ENCODE measurements around the gene FHIT.

FHIT gene

DNA sequence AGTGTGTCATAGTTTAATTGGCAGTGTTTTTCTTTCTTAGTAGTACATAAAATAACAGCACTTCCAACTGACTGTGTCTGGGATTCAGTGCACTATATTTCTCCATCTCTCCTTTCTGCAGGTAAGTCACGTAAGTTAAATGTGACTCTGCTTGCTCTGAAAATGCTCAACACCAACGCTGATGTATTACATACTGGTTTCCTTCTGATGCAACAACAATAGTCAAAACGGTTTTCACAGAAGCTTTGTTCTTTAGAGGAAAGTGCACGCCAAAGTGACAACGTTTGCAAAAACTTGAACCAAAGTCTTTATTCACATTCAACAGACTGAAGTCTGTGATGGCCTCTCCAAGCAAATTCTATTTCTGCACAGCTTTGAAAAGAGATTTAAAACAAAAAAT lies 1494.3 kb downstream of the FHIT start:
- in situ Hi-C loops (cut with MboI; ENCODE audit: low sequenced_read_pairs, unreplicated experiment): no loop called here
- DNase-seq (ENCODE audit: low spot score): no peak
- no peak for TF ChIP-seq CTCF (IDR thresholded peaks at IDR 0.05; ENCODE audit: borderline replicate concordance, control extremely low read depth, extremely low read depth, insufficient read depth, missing control alignments)

DNA sequence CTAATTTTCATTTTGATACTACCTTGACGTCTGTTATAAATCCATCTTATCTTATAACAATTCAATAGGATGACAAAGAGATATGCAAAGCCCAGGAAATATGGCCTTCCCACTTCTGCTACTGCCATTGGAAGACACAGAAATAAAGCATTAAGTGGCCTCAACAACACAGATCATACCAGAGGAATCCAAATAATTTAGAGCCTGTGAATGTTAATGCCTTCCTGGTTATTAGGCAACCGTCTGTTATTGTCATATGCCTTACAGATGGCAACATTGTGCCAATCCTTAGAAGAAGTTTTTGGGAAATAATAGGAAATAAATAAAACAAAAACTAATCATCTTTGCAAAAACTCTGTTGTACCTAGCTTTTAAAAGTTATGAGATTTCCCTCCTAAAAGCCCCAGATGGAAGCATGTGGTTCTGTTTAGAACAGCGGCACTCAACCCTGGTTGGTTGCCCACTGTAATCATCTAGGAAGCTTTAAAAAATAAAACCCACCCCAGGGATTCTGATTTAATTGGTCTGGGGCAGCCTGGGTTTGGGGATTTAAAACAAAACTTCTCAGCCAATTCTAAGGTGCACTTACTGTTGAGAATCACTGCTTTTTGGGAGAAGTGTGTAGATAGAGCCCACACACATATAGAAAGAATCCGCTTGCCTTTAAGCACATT lies 1496.7 kb downstream of the FHIT start:
- in situ Hi-C loops (cut with MboI; ENCODE audit: low sequenced_read_pairs, unreplicated experiment): no loop called here
- no peak for TF ChIP-seq CTCF (IDR thresholded peaks at IDR 0.05; ENCODE audit: borderline replicate concordance, control extremely low read depth, extremely low read depth, insufficient read depth, missing control alignments)
- no peak for DNase-seq (ENCODE audit: low spot score)

DNA sequence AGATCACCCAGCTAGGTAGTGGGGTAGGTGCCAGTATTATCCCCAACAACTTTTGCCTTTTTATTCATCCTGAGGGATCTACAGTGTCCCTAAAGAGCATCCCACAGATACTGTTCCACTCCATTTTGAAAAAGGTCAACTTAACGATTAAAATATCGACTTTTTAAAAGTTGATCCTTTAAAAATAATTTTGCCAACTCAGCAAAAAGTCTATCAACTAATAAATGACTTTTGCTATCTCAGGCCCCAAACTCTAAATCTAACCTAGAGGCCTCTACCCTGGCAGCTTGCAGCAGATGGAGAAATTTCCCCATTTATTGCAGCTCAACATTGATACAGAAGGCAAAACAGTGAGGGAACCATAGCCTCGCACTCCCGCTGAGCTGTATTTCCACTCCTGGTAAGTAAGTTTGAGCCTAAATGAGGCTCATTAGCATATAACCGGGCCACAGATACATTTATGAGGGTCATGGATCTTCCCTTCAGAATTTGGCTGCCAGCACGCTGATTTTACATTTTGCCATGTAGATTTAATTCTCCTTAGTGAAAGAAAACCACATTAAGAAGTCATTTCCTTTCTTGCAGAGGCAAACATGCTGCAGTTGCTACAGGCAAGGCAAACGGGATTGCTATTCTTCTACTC lies 1497.3 kb downstream of the FHIT start:
- no peak for DNase-seq (ENCODE audit: low spot score)
- no peak for TF ChIP-seq CTCF (IDR thresholded peaks at IDR 0.05; ENCODE audit: borderline replicate concordance, control extremely low read depth, extremely low read depth, insufficient read depth, missing control alignments)
- in situ Hi-C loops (cut with MboI; ENCODE audit: low sequenced_read_pairs, unreplicated experiment): no loop called here

GRCh38 chr3:59752925-59753324 lies 1498.3 kb downstream of the FHIT start:
- no peak for TF ChIP-seq CTCF (IDR thresholded peaks at IDR 0.05; ENCODE audit: borderline replicate concordance, control extremely low read depth, extremely low read depth, insufficient read depth, missing control alignments)
- no peak for DNase-seq (ENCODE audit: low spot score)
- in situ Hi-C loops (cut with MboI; ENCODE audit: low sequenced_read_pairs, unreplicated experiment): no loop called here

GRCh38 chr3:59751606-59752005 lies 1499.6 kb downstream of the FHIT start:
- TF ChIP-seq CTCF (IDR thresholded peaks at IDR 0.05; ENCODE audit: borderline replicate concordance, control extremely low read depth, extremely low read depth, insufficient read depth, missing control alignments): no peak
- DNase-seq (ENCODE audit: low spot score): no peak
- in situ Hi-C loops (cut with MboI; ENCODE audit: low sequenced_read_pairs, unreplicated experiment): no loop called here

- TF ChIP-seq CTCF (IDR thresholded peaks at IDR 0.05; ENCODE audit: borderline replicate concordance, control extremely low read depth, extremely low read depth, insufficient read depth, missing control alignments): no peak
- no peak for DNase-seq (ENCODE audit: low spot score)
- in situ Hi-C loops (cut with MboI; ENCODE audit: low sequenced_read_pairs, unreplicated experiment): no loop called here
These were observed 1500.9 kb downstream of the FHIT start for GRCh38 chr3:59750391-59750790.
